Cardiac muscle cell (in vitro differentiated cells and primary cell): ENCODE measurements around the gene MT1X. TPM values are rescaled to one million over a fixed set of nuclear protein-coding genes. Genes with fewer than 3 reads are reported as not detected.
"Not testable (repeated sequence)": the region's sequence is repeated elsewhere in the genome, so short reads cannot be mapped to it uniquely, and the experiment has no call there.

Experiments used
- DNase-seq, 2 donors: peaks; one replicate each; pipeline versions ENCODE4 v3.0.0 to v3.0.0-alpha.2; 2010 to 2017; ENCODE audit warnings: low read depth in 1 of 2, low spot score in 1 of 2
- H3K27ac ChIP-seq: fragments of 200-600 bp; sonication (generic); 2 replicates; pipeline ENCODE4 v1.5.1; 2016
- H3K27me3 ChIP-seq: fragments of 200-600 bp; sonication (generic); 2 replicates; pipeline ENCODE4 v1.6.0; 2016; ENCODE audit warnings: control low read depth
- H3K36me3 ChIP-seq: fragments of 200-600 bp; sonication (generic); 2 replicates; pipeline ENCODE4 v1.5.1; 2016; ENCODE audit warnings: control low read depth
- H3K4me1 ChIP-seq: fragments of 200-600 bp; sonication (generic); 2 replicates; pipeline ENCODE4 v1.8.1; 2017; ENCODE audit warnings: low read depth, mild to moderate bottlenecking, mixed run types
- H3K4me3 ChIP-seq: fragments of 200-600 bp; sonication (generic); 2 replicates; pipeline ENCODE4 v1.5.1; 2016; ENCODE audit warnings: mild to moderate bottlenecking
- H3K9me3 ChIP-seq: fragments of 200-600 bp; sonication (generic); 2 replicates; pipeline ENCODE4 v1.5.1; 2017; ENCODE audit warnings: low read depth, mild to moderate bottlenecking, control low read depth
- CTCF ChIP-seq: IDR thresholded peaks from 2 replicates; pipeline ENCODE4 v1.5.1; 2012; ENCODE audit warnings: low read depth, mild to moderate bottlenecking, low read length
- polyA plus RNA-seq: library from polyadenylated mRNA; unstranded; fragments of >200 nt; fragmentation: Nextera tagmentation; extraction: Ambion mirVana; gene quantifications from 2 replicates; pipeline ENCODE4 v1.2.1, GENCODE V29; 2016
- total RNA-seq: library from RNA; depleted of rRNA; stranded (reverse); fragments of >200 nt; gene quantifications from 2 replicates; pipeline ENCODE4 v1.2.3, GENCODE V29; 2016

MT1X gene
- total and polyA plus RNA-seq, 2 experiments from 2014 or later: 5.7 to 11.1 TPM

GRCh38 chr16:56715126-56715525 lies 32.9 kb downstream of the MT1X start:
- no peaks in the 10 kb centered on the region for H3K36me3 ChIP-seq
- DNase-seq: no peak
- H3K4me1 ChIP-seq: no peaks in the 10 kb centered on the region
- H3K27me3 ChIP-seq: no peaks in the 10 kb centered on the region
- no peak for TF ChIP-seq CTCF
- H3K9me3 ChIP-seq: no peaks in the 10 kb centered on the region
- no peak overlapping the region for H3K4me3 ChIP-seq
- H3K27ac ChIP-seq: no peak overlapping the region

DNA sequence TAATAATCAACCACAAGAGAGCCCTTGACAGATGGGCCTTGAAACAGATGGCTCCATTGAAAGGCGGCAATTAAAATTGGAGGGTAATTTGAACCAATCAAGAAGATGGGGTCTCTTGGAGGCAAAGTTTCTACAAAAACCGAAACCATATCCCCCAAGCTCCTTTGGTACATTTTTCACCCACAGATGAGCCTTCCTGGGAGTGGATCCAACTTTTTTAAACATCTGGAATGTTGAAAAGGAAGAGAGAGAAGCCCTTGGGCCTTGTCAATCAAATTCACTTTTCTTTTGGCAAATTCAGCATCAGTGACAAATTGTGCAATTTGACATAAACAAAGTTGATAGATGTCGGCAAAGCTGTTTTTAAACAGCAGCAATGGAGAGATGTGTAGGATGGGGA lies 34.5 kb downstream of the MT1X start:
- no peaks in the 10 kb centered on the region for H3K4me1 ChIP-seq
- DNase-seq: no peak
- no peak overlapping the region for H3K4me3 ChIP-seq
- H3K27ac ChIP-seq: no peak overlapping the region
- no peaks in the 10 kb centered on the region for H3K36me3 ChIP-seq
- H3K27me3 ChIP-seq: no peaks in the 10 kb centered on the region
- no peak for TF ChIP-seq CTCF
- H3K9me3 ChIP-seq: no peaks in the 10 kb centered on the region

- not testable (repeated sequence) for H3K4me1 ChIP-seq, H3K36me3 ChIP-seq, H3K27ac ChIP-seq, H3K27me3 ChIP-seq, H3K9me3 ChIP-seq, DNase-seq, H3K4me3 ChIP-seq
Observed at GRCh38 chr16:56717532-56717931, 35.3 kb downstream of the MT1X start.

GRCh38 chr16:56722200-56722842 lies 40.1 kb downstream of the MT1X start:
- Histone ChIP-seq H3K27me3 (no peaks in the 10 kb centered on the region), H3K36me3 (no peaks in the 10 kb centered on the region), H3K9me3 (no peaks in the 10 kb centered on the region), H3K4me3 (no peak overlapping the region), H3K4me1 (no peaks in the 10 kb centered on the region), H3K27ac (no peak overlapping the region)
- no peak for TF ChIP-seq CTCF
- DNase-seq: no peak

DNA sequence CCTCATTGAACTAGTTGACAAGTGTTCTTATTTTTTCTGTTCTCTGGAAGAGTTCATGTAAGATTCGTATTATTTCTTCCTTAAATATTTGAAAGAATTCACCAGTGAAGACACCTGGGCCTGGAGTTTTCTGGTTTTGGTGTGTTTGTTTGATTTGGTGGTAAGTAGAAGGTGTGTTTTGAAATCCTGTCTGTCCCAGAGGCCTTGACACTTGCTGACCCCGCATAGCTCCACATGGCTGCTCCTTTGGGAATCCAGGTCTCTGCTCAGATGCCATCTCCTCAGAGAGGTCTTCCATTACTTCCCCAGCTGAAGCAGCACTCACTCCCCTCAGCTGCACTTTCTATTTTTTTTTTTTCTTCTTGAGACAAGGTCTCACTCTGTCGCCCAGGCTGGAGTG lies 41.9 kb downstream of the MT1X start:
- Histone ChIP-seq H3K27me3 (no peaks in the 10 kb centered on the region), H3K4me3 (no peak overlapping the region), H3K36me3 (no peaks in the 10 kb centered on the region), H3K9me3 (no peaks in the 10 kb centered on the region), H3K27ac (no peak overlapping the region), H3K4me1 (peaks cover 9% of the 10 kb centered on the region)
- DNase-seq: no peak
- TF ChIP-seq CTCF: no peak

- Histone ChIP-seq H3K9me3 (no peaks in the 10 kb centered on the region), H3K4me3 (no peak overlapping the region), H3K27me3 (no peaks in the 10 kb centered on the region), H3K27ac (no peak overlapping the region), H3K4me1 (peaks cover 14% of the 10 kb centered on the region), H3K36me3 (no peaks in the 10 kb centered on the region)
- no peak for TF ChIP-seq CTCF
- DNase-seq: no peak
Observed at GRCh38 chr16:56726283-56726682, 44.0 kb downstream of the MT1X start.
